ENCODE measurements around the gene FANCF. TPM values are rescaled to one million over a fixed set of nuclear protein-coding genes. Genes with fewer than 3 reads are reported as not detected.

FANCF gene, protein sequence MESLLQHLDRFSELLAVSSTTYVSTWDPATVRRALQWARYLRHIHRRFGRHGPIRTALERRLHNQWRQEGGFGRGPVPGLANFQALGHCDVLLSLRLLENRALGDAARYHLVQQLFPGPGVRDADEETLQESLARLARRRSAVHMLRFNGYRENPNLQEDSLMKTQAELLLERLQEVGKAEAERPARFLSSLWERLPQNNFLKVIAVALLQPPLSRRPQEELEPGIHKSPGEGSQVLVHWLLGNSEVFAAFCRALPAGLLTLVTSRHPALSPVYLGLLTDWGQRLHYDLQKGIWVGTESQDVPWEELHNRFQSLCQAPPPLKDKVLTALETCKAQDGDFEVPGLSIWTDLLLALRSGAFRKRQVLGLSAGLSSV
- total RNA-seq: 1 to 10 TPM; 2.7 to 7.4 (median 4.4) TPM

DNA sequence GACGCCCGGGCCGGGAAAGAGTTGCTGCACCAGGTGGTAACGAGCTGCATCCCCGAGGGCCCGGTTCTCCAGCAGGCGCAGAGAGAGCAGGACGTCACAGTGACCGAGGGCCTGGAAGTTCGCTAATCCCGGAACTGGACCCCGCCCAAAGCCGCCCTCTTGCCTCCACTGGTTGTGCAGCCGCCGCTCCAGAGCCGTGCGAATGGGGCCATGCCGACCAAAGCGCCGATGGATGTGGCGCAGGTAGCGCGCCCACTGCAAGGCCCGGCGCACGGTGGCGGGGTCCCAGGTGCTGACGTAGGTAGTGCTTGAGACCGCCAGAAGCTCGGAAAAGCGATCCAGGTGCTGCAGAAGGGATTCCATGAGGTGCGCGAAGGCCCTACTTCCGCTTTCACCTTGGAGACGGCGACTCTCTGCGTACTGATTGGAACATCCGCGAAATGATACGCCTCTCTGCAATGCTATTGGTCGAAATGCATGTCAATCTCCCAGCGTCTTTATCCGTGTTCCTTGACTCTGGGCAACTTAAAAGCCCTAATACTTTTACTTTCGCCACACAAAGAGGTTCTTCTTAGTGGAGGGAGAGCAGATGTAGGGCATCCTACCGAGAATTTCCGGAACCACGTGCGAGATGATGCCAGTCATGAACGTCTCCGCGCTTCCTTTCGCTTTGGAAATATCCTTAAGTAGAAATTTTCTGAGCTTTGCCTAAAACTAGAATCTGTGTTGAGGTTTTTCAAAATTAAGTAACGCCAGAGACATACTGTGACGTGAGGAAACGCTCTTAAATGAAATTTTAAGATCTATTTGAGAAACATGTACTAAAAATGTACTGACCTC, at the start of gene FANCF:
Gene FANCF, minus strand, starts transcription at position 376 of the 840 bp plus-strand sequence. Its CDS starts 13 bp downstream, at position 363.
- peak; percentile 98 for ATAC-seq (ENCODE audit: low FRiP score)
- peak; percentile 94 for DNase-seq (ENCODE audit: low spot score)
- TF ChIP-seq, protein P1, sequence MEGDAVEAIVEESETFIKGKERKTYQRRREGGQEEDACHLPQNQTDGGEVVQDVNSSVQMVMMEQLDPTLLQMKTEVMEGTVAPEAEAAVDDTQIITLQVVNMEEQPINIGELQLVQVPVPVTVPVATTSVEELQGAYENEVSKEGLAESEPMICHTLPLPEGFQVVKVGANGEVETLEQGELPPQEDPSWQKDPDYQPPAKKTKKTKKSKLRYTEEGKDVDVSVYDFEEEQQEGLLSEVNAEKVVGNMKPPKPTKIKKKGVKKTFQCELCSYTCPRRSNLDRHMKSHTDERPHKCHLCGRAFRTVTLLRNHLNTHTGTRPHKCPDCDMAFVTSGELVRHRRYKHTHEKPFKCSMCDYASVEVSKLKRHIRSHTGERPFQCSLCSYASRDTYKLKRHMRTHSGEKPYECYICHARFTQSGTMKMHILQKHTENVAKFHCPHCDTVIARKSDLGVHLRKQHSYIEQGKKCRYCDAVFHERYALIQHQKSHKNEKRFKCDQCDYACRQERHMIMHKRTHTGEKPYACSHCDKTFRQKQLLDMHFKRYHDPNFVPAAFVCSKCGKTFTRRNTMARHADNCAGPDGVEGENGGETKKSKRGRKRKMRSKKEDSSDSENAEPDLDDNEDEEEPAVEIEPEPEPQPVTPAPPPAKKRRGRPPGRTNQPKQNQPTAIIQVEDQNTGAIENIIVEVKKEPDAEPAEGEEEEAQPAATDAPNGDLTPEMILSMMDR (IDR thresholded peaks at IDR 0.05): no peak

DNA sequence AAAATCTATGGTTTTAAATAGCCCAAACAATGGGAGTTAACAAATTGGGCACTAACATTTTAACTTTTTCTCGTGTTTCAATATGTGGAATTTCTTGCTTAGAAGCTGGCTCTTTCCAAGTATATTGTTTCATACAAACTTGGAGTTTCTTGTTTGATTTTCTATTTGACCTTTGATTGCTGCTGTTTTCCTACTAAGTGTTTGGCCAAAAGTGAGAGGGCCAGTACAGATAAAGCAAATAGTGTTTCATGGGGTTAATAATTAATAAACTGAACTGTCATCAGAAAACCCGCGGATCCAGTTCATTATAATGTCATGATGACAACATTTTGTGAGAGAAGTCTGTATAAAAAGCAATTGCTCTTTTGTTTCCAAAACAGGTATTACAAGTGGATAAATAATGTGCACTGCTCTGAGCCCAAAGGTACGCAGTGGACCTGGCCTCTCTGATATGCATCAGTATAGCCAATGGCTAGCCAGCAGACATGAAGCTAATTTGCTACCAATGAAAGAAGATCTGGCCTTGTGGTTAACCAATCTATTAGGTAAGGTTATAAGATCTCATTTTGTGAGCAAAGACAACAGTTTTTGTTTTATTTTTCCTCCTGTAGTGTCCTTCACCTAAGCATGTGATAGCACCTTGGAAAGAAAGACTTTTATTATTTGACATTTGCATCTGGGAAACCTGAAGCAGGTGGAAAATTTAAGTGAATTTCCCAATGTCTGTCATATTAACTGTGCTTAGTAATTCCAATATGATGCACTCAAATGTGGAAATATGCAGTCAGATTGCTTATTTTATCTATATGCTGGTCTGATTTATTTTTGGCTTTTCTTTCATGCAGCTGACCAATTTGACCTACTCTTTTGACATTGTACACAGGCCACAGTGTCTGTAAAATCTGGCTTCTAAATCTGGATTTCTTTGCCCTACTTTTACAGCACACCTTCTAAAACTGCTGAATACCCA, 49.1 kb upstream of the FANCF start:
- ATAC-seq (ENCODE audit: low FRiP score) (no peak), DNase-seq (ENCODE audit: low spot score) (no peak)
- TF ChIP-seq, protein P1 (IDR thresholded peaks at IDR 0.05): no peak

DNA sequence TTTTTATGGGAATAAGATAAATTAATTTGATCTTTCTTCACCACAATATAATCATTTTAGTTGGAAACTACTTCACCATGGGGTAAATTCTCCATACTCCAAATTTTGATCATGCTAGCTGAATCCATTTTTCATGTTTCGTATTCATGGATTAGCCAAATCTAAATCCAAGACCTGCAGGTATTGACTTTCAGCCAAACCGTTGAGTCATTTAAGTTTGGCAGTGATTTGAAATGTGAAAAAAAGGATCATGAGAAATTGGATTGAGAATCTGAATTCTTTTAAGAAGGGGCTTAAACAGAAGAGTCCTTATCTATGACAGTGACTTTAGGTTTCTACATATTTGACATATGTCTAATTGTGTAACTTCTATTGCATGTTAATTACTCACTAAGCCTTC, 46.1 kb upstream of the FANCF start:
- no peak for ATAC-seq (ENCODE audit: low FRiP score)
- TF ChIP-seq, protein P1 (IDR thresholded peaks at IDR 0.05): no peak
- DNase-seq (ENCODE audit: low spot score): no peak

DNA sequence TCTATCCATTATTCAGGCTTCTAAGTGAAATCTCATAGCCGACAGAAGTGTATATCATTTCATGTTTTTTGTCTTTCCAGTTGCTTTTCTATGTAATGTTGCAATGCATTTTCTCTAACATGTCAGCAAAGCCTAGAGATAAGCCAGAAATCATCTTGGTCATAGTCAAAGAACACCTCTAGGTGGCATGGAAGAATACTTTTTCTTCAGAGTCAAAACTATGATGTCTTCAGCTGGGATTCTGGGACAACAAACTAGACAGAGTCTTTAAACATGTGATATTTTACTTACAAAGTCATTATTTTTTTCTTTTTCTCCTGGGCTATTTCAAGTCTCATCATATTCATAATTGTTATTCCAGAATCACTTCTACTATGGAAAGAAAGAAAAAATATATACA, 45.2 kb upstream of the FANCF start:
- no peak for ATAC-seq (ENCODE audit: low FRiP score)
- no peak for DNase-seq (ENCODE audit: low spot score)
- TF ChIP-seq, protein P1 (IDR thresholded peaks at IDR 0.05): no peak

DNA sequence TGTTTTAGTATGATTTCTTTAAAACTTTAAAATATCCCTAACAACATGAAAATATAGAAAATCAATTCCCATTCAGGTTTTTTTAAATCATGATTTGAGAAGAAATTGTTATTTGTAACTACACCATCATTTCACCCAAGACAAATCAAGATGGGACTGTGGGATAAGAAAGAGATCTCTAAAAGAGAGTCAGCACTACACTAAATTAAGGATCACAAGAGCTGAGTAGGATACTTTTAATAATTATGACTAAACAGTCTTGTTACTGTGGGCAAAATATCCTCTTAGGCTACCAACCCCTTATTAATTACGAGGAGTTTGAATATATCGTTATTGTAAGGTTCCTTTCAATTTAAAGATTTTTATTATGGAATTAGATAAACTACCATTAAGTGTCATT, 43.7 kb upstream of the FANCF start:
- TF ChIP-seq, protein P1 (IDR thresholded peaks at IDR 0.05): no peak
- DNase-seq (ENCODE audit: low spot score) (no peak), ATAC-seq (ENCODE audit: low FRiP score) (no peak)

DNA sequence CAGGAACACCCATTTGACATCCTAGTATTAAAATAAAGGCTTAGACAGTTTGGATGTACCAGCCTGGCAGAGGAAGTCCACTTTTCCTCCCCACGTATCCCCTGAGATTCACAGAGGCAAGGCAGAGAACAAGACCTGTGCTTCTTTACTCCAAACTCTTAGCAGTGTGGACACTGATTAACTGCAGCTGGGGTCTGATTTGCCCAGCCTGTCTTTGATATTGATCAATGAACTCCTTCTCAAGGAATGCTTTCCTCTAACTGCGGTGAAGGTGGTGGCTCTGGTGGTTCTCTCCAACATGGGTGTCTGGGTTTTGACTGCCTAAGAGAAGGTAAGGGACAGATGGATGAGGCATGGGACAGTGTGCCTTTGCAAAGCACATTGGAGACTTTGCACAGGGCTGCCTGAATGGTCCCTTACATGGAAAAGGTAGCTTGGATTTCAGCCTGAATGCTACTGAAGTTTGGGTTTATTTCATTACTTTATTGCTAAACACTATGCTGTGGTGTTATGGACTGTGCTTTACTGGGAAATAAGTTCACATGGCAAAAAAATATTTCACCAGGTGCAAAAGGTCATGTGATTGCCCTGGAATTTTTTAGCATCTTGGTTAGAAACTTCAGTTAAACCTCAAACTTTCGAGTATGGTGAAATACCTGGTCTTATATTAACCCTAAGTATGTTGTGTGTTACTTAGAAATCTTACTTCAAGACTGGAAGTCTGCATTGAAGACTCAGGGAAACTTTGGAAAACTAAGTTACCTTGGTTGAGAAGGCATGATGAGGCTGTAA, 42.6 kb upstream of the FANCF start:
- TF ChIP-seq, protein P1 (IDR thresholded peaks at IDR 0.05): no peak
- DNase-seq (ENCODE audit: low spot score): no peak
- no peak for ATAC-seq (ENCODE audit: low FRiP score)

All from omental fat pad (tissue), 4 donors.